ENCODE data around the gene ADCY7. TPM values are rescaled to one million over a fixed set of nuclear protein-coding genes. Genes with fewer than 3 reads are reported as not detected.

ADCY7 gene
- total RNA-seq, 1 experiment from 2014 or later = 39.3 TPM

DNA sequence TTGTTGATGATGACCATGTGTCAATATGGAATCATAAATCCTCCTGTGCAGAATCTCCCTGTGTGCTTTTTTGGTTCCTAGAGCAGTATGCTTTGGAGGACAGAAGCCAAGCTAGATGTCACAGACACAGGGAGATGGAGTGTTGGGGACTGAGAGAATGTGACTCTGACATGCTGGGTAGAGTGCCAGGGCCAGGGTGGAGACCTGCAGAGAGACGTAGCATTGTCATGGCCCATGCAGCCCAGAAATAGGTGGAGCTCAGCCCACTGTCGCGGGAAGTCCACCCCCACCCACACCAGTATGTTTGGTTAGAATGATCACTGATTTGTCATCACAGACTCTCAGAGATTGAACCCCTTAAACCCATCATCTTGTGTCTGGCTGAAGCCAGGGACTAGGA, 39.2 kb upstream of the ADCY7 start:
- no TSS peak for BruUV-seq (replicated peaks)
- no peak overlapping the region for H3K4me3 ChIP-seq

DNA sequence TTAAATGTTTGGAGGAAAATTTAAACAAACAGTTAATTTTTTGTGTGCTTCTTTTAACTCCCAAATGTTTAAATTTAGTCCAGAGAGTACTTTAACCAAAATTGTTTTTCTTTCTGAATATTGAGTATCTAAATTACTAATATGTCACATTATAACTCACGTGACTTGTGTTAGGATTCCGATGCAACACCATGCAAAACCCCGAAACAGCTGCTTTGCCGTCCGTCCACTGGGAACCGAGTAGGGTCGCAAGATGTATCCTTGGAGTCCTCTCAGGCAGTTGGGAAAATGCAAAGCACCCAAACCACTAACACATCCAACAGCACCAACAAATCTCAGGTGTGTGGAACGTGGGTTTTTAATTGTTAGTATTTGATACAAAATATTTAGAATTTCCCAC, 38.7 kb upstream of the ADCY7 start:
- DNase-seq = no peak
- Histone ChIP-seq H3K27ac (no peak overlapping the region), H4K20me1 (ENCODE audit: insufficient read depth) (no peaks in the 10 kb centered on the region), H2AFZ (no peak overlapping the region), H3K27me3 (ENCODE audit: insufficient read depth, low read depth) (no peaks in the 10 kb centered on the region), H3K9me2 (ENCODE audit: insufficient read depth) (no peaks in the 10 kb centered on the region), H3K9me3 (ENCODE audit: insufficient read depth, low read depth) (no peaks in the 10 kb centered on the region), H3F3A (ENCODE audit: insufficient read depth, low read depth) (no peaks in the 10 kb centered on the region), H3K79me2 (ENCODE audit: low read depth) (no peaks in the 10 kb centered on the region), H3K36me3 (ENCODE audit: low read depth) (peaks cover 4% of the 10 kb centered on the region; the same call in 1 of the 2 replicates), H3K4me1 (replicated peaks; ENCODE audit: insufficient read depth) (no peaks in the 10 kb centered on the region), H3K4me2 (no peak overlapping the region), H3K4me3 (no peak overlapping the region)
- intact Hi-C loops (cut with micrococcal nuclease; ENCODE audit: unreplicated experiment) = no loop called here
- no peak for TF ChIP-seq EZH2 (IDR thresholded peaks at IDR 0.05; ENCODE audit: low read depth)
- TF ChIP-seq, protein P1, sequence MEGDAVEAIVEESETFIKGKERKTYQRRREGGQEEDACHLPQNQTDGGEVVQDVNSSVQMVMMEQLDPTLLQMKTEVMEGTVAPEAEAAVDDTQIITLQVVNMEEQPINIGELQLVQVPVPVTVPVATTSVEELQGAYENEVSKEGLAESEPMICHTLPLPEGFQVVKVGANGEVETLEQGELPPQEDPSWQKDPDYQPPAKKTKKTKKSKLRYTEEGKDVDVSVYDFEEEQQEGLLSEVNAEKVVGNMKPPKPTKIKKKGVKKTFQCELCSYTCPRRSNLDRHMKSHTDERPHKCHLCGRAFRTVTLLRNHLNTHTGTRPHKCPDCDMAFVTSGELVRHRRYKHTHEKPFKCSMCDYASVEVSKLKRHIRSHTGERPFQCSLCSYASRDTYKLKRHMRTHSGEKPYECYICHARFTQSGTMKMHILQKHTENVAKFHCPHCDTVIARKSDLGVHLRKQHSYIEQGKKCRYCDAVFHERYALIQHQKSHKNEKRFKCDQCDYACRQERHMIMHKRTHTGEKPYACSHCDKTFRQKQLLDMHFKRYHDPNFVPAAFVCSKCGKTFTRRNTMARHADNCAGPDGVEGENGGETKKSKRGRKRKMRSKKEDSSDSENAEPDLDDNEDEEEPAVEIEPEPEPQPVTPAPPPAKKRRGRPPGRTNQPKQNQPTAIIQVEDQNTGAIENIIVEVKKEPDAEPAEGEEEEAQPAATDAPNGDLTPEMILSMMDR (conservative IDR thresholded peaks at IDR 0.05) = no peak
- POLR2A ChIA-PET (ENCODE audit: unreplicated experiment) = no interaction called here
- CTCF ChIA-PET = no interaction called here
- no TSS peak for BruUV-seq (replicated peaks)

More for the DNA sequence above, 39.2 kb upstream of the ADCY7 start:
- Histone ChIP-seq H3K79me2 (ENCODE audit: low read depth) (no peaks in the 10 kb centered on the region), H3K27ac (no peak overlapping the region), H3F3A (ENCODE audit: insufficient read depth, low read depth) (no peaks in the 10 kb centered on the region), H3K4me2 (no peak overlapping the region), H3K4me1 (replicated peaks; ENCODE audit: insufficient read depth) (no peaks in the 10 kb centered on the region), H4K20me1 (ENCODE audit: insufficient read depth) (no peaks in the 10 kb centered on the region), H3K36me3 (ENCODE audit: low read depth) (peaks cover 4% of the 10 kb centered on the region; the same call in 1 of the 2 replicates), H2AFZ (no peak overlapping the region), H3K9me2 (ENCODE audit: insufficient read depth) (no peaks in the 10 kb centered on the region), H3K9me3 (ENCODE audit: insufficient read depth, low read depth) (no peaks in the 10 kb centered on the region), H3K27me3 (ENCODE audit: insufficient read depth, low read depth) (no peaks in the 10 kb centered on the region)
- ChIA-PET CTCF (no interaction called here), POLR2A (ENCODE audit: unreplicated experiment) (no interaction called here)
- intact Hi-C loops (cut with micrococcal nuclease; ENCODE audit: unreplicated experiment) = no loop called here
- no peak for DNase-seq
- TF ChIP-seq EZH2 (IDR thresholded peaks at IDR 0.05; ENCODE audit: low read depth) = no peak
- TF ChIP-seq, protein P1 (conservative IDR thresholded peaks at IDR 0.05) = no peak

DNA sequence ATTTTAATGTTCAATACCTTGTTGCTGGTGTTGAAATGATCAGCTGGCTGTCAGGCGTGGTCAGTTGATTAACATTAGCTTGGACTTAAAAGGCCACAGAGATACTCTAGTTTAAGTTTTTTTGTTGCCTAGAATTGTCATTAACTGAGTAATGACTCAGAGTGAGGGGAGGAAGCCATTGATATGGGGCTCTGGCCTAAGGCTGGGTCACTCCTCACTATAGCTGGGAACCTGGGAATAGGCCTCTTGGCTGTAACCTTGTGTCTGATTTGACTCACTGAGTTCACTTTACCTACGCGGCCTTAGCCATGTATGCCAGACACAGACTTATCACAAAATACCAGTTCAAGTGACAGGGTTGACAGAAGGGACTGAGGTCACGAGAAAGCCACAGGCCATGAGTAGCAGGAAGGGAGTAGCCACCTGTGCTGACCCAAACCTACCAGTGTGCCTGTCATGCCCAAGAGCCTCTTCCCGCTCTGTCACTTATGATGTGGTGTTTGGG, 37.9 kb upstream of the ADCY7 start:
- H3F3A ChIP-seq (ENCODE audit: insufficient read depth, low read depth) = peaks cover 2% of the 10 kb centered on the region; the same call in 1 of the 2 replicates
- no peak overlapping the region for H2AFZ ChIP-seq
- H3K4me2 ChIP-seq = no peak overlapping the region
- no peak for DNase-seq
- H3K27me3 ChIP-seq (ENCODE audit: insufficient read depth, low read depth) = no peaks in the 10 kb centered on the region
- H3K4me3 ChIP-seq = no peak overlapping the region
- BruUV-seq (replicated peaks) = no TSS peak
- intact Hi-C loops (cut with micrococcal nuclease; ENCODE audit: unreplicated experiment) = no loop called here
- no peak overlapping the region for H3K27ac ChIP-seq
- no peaks in the 10 kb centered on the region for H4K20me1 ChIP-seq (ENCODE audit: insufficient read depth)
- ChIA-PET CTCF (no interaction called here), POLR2A (ENCODE audit: unreplicated experiment) (no interaction called here)
- H3K9me2 ChIP-seq (ENCODE audit: insufficient read depth) = no peaks in the 10 kb centered on the region
- peaks cover 4% of the 10 kb centered on the region; the same call in 1 of the 2 replicates for H3K36me3 ChIP-seq (ENCODE audit: low read depth)
- peaks cover 4% of the 10 kb centered on the region for H3K4me1 ChIP-seq (replicated peaks; ENCODE audit: insufficient read depth)
- H3K9me3 ChIP-seq (ENCODE audit: insufficient read depth, low read depth) = no peaks in the 10 kb centered on the region
- no peaks in the 10 kb centered on the region for H3K79me2 ChIP-seq (ENCODE audit: low read depth)
- TF ChIP-seq, protein P1 (conservative IDR thresholded peaks at IDR 0.05) = no peak
- no peak for TF ChIP-seq EZH2 (IDR thresholded peaks at IDR 0.05; ENCODE audit: low read depth)
